Lung (tissue), 12 donors: ENCODE measurements around the gene HFE. TPM values are rescaled to one million over a fixed set of nuclear protein-coding genes. Genes with fewer than 3 reads are reported as not detected.

Experiments used
- ATAC-seq: fragments of 200-7000 bp; cut with Tn5 transposase; one replicate; pipeline ENCODE4 v1.9.1; 2020; ENCODE audit warnings: moderate number of reproducible peaks; ENCODE audit not compliant: insufficient read depth, low FRiP score
- DNase-seq, 3 donors: peaks; one replicate each; pipeline ENCODE4 v3.0.0-alpha.2; 2013 to 2017
- H3K27ac ChIP-seq, 2 donors: one replicate each; pipeline ENCODE4 v1.5.1; 2013; ENCODE audit warnings: mild to moderate bottlenecking in 2 of 2, moderate library complexity in 2 of 2, control low read depth in 1 of 2, inconsistent platforms in 1 of 2, low read depth in 1 of 2, low read length in 1 of 2
- H3K27me3 ChIP-seq, 3 donors: one replicate each; pipeline ENCODE4 v1.5.1; 2013; ENCODE audit warnings: low read length in 2 of 3; ENCODE audit not compliant: control insufficient read depth in 3 of 3, insufficient read depth in 3 of 3
- H3K36me3 ChIP-seq, 4 donors: one replicate each; pipeline ENCODE4 v1.5.1; 2013; ENCODE audit warnings: low read length in 4 of 4, mild to moderate bottlenecking in 1 of 4, moderate library complexity in 1 of 4; ENCODE audit not compliant: control insufficient read depth in 4 of 4, insufficient read depth in 4 of 4
- H3K4me1 ChIP-seq, 5 donors: one replicate each; pipeline ENCODE4 v1.5.1; 2013; ENCODE audit warnings: low read length in 5 of 5, mild to moderate bottlenecking in 2 of 5, moderate library complexity in 1 of 5; ENCODE audit not compliant: control insufficient read depth in 5 of 5, insufficient read depth in 5 of 5
- H3K4me3 ChIP-seq: one replicate; pipeline ENCODE4 v1.5.1; 2013; ENCODE audit warnings: mild to moderate bottlenecking, control low read depth, moderate library complexity
- H3K9ac ChIP-seq, 2 donors: one replicate each; pipeline ENCODE4 v1.5.1; 2013; ENCODE audit warnings: low read length in 2 of 2, control low read depth in 1 of 2; ENCODE audit not compliant: insufficient read depth in 1 of 2
- H3K9me3 ChIP-seq, 4 donors: one replicate each; pipeline ENCODE4 v1.5.1; 2013; ENCODE audit warnings: low read length in 3 of 4, mild to moderate bottlenecking in 1 of 4, moderate library complexity in 1 of 4; ENCODE audit not compliant: control insufficient read depth in 4 of 4, insufficient read depth in 3 of 4
- WGBS, 2 donors: extraction: QIAGEN DNeasy Blood & Tissue Kit; methylation state at CpG; one replicate each; pipeline ENCODE4 v1.1.7; 2013; 5-methylcytosine and 5-hydroxymethylcytosine counted together
- polyA plus RNA-seq, 2 donors: library from polyadenylated mRNA; stranded (reverse); fragments of 200-250 nt; gene quantifications; one replicate each; pipeline ENCODE4 v1.2.1, GENCODE V29; 2013
- total RNA-seq, 2 donors: library from RNA; depleted of rRNA in 1 of 2; stranded (reverse); fragments of >200 nt in 1 of 2; gene quantifications; one replicate each; pipeline ENCODE4 v1.2.1, GENCODE V29; 2014 to 2021
- TF ChIP-seq, protein P1 (sequence below): IDR thresholded peaks from 2 replicates; pipeline ENCODE4 v1.5.1; 2012; ENCODE audit warnings: mild to moderate bottlenecking; ENCODE audit errors: control extremely low read depth, extremely low read depth
- donor health status: control.
- donor health status: control.
- donor health status: Bipolar disorder and iron deficiency.
- donor health status: healthy.
- donor health status: DM: yes; HTN: yes; CAD: no.

The HFE gene
- total and polyA plus RNA-seq, 4 donors, result 3.1 to 10.7 (median 7.0) TPM

DNA sequence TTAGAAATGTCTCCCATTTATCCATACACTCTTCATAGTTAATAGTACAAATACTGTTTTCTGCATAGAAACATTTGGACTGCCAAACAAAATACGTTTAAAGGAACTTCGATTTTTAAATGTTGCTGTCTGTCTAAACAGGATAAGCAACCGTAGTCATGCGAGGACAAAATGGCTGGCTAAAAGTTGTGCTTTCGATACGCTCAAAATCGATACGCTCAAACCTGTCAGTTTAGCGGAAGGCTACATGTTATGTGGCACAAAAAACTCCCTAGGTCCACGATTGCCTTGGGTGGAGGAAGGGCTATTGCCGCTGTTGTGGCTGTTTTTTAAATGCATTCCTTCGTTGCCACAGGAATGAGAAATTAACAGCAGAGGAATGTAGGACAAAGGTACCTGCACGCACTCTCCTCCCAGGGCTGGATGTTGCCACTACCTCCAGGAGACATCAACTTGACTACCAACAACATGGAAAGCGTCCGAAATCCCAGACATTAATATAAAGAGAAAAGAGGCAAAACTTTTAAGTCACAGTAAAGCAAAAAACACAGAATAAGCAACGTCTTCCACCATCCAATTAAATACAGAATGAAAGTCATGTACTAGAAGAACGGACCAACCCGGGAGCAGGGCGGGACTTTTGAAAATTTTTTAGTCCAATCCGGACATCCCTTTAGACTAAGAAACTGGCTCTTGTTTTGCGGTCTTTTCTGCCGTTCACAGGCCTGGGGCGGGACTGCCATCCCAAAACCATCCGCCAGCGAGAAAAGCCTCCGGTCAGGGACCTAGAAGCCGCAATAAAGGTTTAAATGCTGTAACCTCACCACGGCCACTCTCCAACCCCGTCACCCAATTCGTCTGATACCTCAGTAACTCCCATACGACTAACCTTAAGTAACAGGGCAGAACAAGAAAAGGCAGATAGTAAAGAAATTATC is 32.2 kb upstream of the HFE start:
- ATAC-seq (peak; percentile 85), DNase-seq (peak; percentile 94 to 99 (median 99))
- no peaks in the 10 kb centered on the region for H3K36me3 ChIP-seq
- H3K27ac ChIP-seq, result peak overlapping the region; percentile 96 to 97
- no peaks in the 10 kb centered on the region for H3K27me3 ChIP-seq
- peaks cover 0 to 17% (median 0%) of the 10 kb centered on the region in 5 donors for H3K4me1 ChIP-seq
- H3K4me3 ChIP-seq, result peak overlapping the region; percentile 65
- H3K9ac ChIP-seq, result peak overlapping the region; percentile 97 to 100
- 0% methylated on average over 31 of the region's 31 CpGs for WGBS, 2 donors
- TF ChIP-seq, protein P1, sequence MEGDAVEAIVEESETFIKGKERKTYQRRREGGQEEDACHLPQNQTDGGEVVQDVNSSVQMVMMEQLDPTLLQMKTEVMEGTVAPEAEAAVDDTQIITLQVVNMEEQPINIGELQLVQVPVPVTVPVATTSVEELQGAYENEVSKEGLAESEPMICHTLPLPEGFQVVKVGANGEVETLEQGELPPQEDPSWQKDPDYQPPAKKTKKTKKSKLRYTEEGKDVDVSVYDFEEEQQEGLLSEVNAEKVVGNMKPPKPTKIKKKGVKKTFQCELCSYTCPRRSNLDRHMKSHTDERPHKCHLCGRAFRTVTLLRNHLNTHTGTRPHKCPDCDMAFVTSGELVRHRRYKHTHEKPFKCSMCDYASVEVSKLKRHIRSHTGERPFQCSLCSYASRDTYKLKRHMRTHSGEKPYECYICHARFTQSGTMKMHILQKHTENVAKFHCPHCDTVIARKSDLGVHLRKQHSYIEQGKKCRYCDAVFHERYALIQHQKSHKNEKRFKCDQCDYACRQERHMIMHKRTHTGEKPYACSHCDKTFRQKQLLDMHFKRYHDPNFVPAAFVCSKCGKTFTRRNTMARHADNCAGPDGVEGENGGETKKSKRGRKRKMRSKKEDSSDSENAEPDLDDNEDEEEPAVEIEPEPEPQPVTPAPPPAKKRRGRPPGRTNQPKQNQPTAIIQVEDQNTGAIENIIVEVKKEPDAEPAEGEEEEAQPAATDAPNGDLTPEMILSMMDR, result no peak
- H3K9me3 ChIP-seq, result no peaks in the 10 kb centered on the region

DNA sequence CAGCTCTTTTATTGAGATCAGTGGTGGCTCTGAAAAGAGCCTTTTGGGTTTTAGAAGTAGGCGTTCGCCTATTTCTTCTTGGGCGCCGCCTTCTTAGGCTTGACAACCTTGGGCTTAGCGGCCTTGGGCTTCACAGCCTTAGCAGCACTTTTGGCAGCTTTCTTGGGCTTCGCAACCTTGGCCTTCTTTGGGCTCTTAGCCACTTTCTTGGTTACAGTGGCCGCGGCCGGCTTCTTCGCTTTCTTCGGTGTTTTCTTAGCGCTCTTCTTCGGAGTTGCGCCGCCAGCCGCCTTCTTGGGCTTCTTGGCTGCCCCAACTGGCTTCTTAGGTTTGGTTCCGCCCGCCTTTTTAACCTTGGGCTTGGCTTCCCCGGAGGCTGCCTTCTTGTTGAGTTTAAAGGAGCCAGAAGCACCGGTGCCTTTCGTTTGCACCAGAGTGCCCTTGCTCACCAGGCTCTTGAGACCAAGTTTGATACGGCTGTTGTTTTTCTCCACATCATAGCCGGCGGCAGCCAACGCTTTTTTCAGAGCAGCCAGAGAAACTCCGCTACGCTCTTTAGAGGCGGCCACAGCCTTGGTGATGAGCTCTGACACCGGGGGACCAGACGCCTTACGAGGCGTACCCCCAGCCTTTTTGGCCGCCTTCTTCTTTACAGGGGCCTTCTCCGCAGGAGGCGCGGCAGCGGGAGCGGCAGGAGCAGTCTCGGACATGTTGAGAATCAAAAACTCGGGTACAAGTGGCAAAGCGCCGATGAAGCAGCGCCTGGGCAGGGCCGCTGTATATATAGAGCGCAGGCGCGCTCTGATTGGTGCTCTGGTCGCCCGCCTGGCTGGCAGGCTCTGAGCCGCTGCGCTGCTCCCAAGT is 31.3 kb upstream of the HFE start:
- ATAC-seq, result peak; percentile 89
- 0 to 1% methylated on average over 51 of the region's 51 CpGs for WGBS, 2 donors
- H3K27me3 ChIP-seq, result no peaks in the 10 kb centered on the region

DNA sequence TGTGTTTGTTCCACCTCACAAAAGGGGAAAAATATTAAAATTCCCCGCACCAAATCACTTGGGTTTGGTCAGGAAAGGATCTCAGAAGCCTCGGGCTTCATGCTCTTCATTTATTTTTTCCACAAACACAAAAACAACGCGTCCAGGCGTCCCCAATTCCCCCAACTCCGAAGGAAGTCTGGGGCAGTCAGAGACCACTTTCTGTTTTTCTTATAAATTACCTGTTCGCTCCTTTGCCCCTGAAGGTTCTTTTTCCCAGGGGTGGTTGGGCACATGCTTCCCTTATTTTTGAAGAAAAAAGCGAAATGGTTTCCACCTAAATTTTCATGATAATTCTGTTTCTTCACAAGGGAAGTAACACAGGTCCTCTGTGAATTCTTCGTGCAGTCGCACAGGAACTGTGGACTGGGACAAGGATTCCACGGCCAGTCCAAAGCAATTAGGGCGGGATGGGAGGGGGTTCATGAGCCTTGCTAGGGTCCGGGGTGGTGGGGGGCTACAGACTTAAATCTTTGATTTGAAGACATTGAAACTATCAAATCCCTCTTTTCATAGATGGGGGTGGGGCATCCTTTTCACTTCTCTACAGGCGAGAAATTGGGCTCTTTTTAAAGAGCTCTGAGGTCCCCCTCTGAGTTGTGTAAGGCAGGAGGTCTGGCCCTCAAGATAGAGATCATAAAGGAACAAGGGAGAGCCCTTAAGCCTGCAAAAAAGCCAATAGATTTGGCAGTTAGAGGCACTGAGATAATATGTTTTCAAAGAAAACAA is 30.5 kb upstream of the HFE start:
- H3K4me3 ChIP-seq, result no peak overlapping the region
- 1% methylated on average over 14 of the region's 14 CpGs for WGBS, 2 donors

More for the DNA sequence above, 31.3 kb upstream of the HFE start:
- H3K9me3 ChIP-seq, result no peaks in the 10 kb centered on the region
- peak overlapping the region; percentile 97 to 100 for H3K9ac ChIP-seq
- H3K36me3 ChIP-seq, result no peaks in the 10 kb centered on the region
- peak; percentile 96 to 97 (median 96) for DNase-seq
- TF ChIP-seq, protein P1, result no peak
- peak overlapping the region; percentile 92 to 97 for H3K27ac ChIP-seq
- H3K4me3 ChIP-seq, result peak overlapping the region; percentile 49
- peaks cover 0 to 17% (median 0%) of the 10 kb centered on the region in 5 donors for H3K4me1 ChIP-seq

More for the DNA sequence above, 30.5 kb upstream of the HFE start:
- Histone ChIP-seq H3K4me1 (peaks cover 0 to 17% (median 0%) of the 10 kb centered on the region in 5 donors), H3K9me3 (no peaks in the 10 kb centered on the region), H3K27ac (peak overlapping the region; percentile 92 to 97), H3K27me3 (no peaks in the 10 kb centered on the region), H3K9ac (peak overlapping the region; percentile 97 to 100), H3K36me3 (no peaks in the 10 kb centered on the region)
- TF ChIP-seq, protein P1, result no peak
- ATAC-seq, result peak; percentile 27
- peak; percentile 70 to 86 (median 81) for DNase-seq
